GM19463 (cell line): ENCODE data around the gene TRABD2B.

ENCODE experiments used
- ATAC-seq: cut with Tn5 transposase; IDR thresholded peaks from one replicate; pipeline ENCODE4 v1.9.1; 2021; ENCODE audit warnings: mild to moderate bottlenecking, moderate library complexity; ENCODE audit not compliant: unreplicated experiment

TRABD2B gene

GRCh38 chr1:47711848-47712492, 285.2 kb downstream of the TRABD2B start:
- no peak for ATAC-seq

GRCh38 chr1:47711184-47711847, 285.9 kb downstream of the TRABD2B start:
- no peak for ATAC-seq
